ENCODE results near the gene BICRAL. TPM values are rescaled to one million over a fixed set of nuclear protein-coding genes. Genes with fewer than 3 reads are reported as not detected.

The BICRAL gene
- polyA plus RNA-seq, 4 donors = 15.3 to 16.6 (median 16.4) TPM

Other genes with a start within 250 kb of the BICRAL start
- 10 to 100 TPM; 20.7 to 31.7 (median 28.8) TPM for gene UBR2, start 218.0 kb upstream of the BICRAL start, polyA plus RNA-seq (ENCODE audit: insufficient read length in 4 of 4)
- gene PRPH2, start 59.5 kb upstream of the BICRAL start, polyA plus RNA-seq (ENCODE audit: insufficient read length in 4 of 4) = 1 to 10 TPM; 1.8 to 6.9 (median 3.4) TPM
- gene TBCC, start 35.9 kb upstream of the BICRAL start, polyA plus RNA-seq (ENCODE audit: insufficient read length in 4 of 4) = 10 to 100 TPM; 16.4 to 23.7 (median 21.2) TPM
- 100 to 1,000 TPM in 2 of 4 donors, 10 to 100 TPM in 2; 90.9 to 128 (median 105) TPM for gene RPL7L1, start 97.6 kb downstream of the BICRAL start, polyA plus RNA-seq (ENCODE audit: insufficient read length in 4 of 4)
- gene PTCRA, start 134.0 kb downstream of the BICRAL start, polyA plus RNA-seq (ENCODE audit: insufficient read length in 4 of 4) = under 1 TPM in 1 of 4 donors, not detected in 3; 0.47 TPM
- gene CNPY3, start 147.4 kb downstream of the BICRAL start, polyA plus RNA-seq (ENCODE audit: insufficient read length in 4 of 4) = 10 to 100 TPM; 52.3 to 64.9 (median 59.1) TPM
- gene GNMT, start 178.7 kb downstream of the BICRAL start, polyA plus RNA-seq (ENCODE audit: insufficient read length in 4 of 4) = 1 to 10 TPM in 1 of 4 donors, under 1 TPM in 3; 0.45 to 2.0 (median 0.64) TPM
- 10 to 100 TPM; 15.5 to 27.2 (median 19.1) TPM for gene PEX6, start 197.1 kb downstream of the BICRAL start, polyA plus RNA-seq (ENCODE audit: insufficient read length in 4 of 4)
- 10 to 100 TPM; 60.3 to 72.1 (median 66.5) TPM for gene PPP2R5D, start 202.5 kb downstream of the BICRAL start, polyA plus RNA-seq (ENCODE audit: insufficient read length in 4 of 4)
- 10 to 100 TPM; 71.0 to 91.9 (median 82.6) TPM for gene MEA1, start 231.9 kb downstream of the BICRAL start, polyA plus RNA-seq (ENCODE audit: insufficient read length in 4 of 4)
- 100 to 1,000 TPM in 1 of 4 donors, 10 to 100 TPM in 3; 90.6 to 112 (median 95.0) TPM for gene KLHDC3, start 232.2 kb downstream of the BICRAL start, polyA plus RNA-seq (ENCODE audit: insufficient read length in 4 of 4)
- 10 to 100 TPM; 37.6 to 64.1 (median 58.5) TPM for gene RRP36, start 239.6 kb downstream of the BICRAL start, polyA plus RNA-seq (ENCODE audit: insufficient read length in 4 of 4)

Data from left renal pelvis (tissue), 4 donors.